Cerebellar nuclear complex (tissue), 1 donor: ENCODE data around the gene LGMN.
"Not testable (repeated sequence)": the region's sequence is repeated elsewhere in the genome, so short reads cannot be mapped to it uniquely, and the experiment has no call there.

Source experiments
- DNase-seq, 2 experiments: peaks; one replicate each; lab custom pipeline; 2025; lab: John Stamatoyannopoulos, UW

LGMN gene

GRCh38 chr14:92760524-92760805 is 12.0 kb upstream of the LGMN start:
- no peak for DNase-seq

GRCh38 chr14:92759679-92760523 is 11.5 kb upstream of the LGMN start:
- no peak for DNase-seq

GRCh38 chr14:92759300-92759678 is 10.9 kb upstream of the LGMN start:
- no peak for DNase-seq

GRCh38 chr14:92756446-92756845 is 8.0 kb upstream of the LGMN start:
- no peak for DNase-seq

- DNase-seq = no peak
These were observed 7.1 kb upstream of the LGMN start for GRCh38 chr14:92755495-92755894.

- no peak for DNase-seq
These were observed 6.5 kb upstream of the LGMN start for GRCh38 chr14:92754966-92755365.

GRCh38 chr14:92753250-92753649 is 4.8 kb upstream of the LGMN start:
- DNase-seq = no peak

GRCh38 chr14:92751819-92752218 is 3.4 kb upstream of the LGMN start:
- no peak for DNase-seq

GRCh38 chr14:92750994-92751400 is 2.6 kb upstream of the LGMN start:
- no peak for DNase-seq

- not testable (repeated sequence) for DNase-seq
These were observed 1.8 kb upstream of the LGMN start for GRCh38 chr14:92750222-92750728.

- DNase-seq = no peak
These were observed 647 bp downstream of the LGMN start for GRCh38 chr14:92747701-92748258.

- DNase-seq = no peak
These were observed 4.2 kb downstream of the LGMN start for GRCh38 chr14:92744198-92744597.

GRCh38 chr14:92740440-92740839 is 8.0 kb downstream of the LGMN start:
- DNase-seq = no peak

GRCh38 chr14:92737619-92738188 is 10.7 kb downstream of the LGMN start:
- no peak for DNase-seq

GRCh38 chr14:92737206-92737605 is 11.2 kb downstream of the LGMN start:
- DNase-seq = no peak

- no peak for DNase-seq
These were observed 13.1 kb downstream of the LGMN start for GRCh38 chr14:92735344-92735743.

GRCh38 chr14:92734618-92735017 is 13.8 kb downstream of the LGMN start:
- no peak for DNase-seq

- no peak for DNase-seq
These were observed 15.4 kb downstream of the LGMN start for GRCh38 chr14:92733007-92733406.

GRCh38 chr14:92731622-92732115 is 16.8 kb downstream of the LGMN start:
- DNase-seq = no peak

GRCh38 chr14:92729634-92730358 is 18.6 kb downstream of the LGMN start:
- DNase-seq = no peak

- no peak for DNase-seq
These were observed 19.6 kb downstream of the LGMN start for GRCh38 chr14:92728759-92729364.

- DNase-seq = no peak
These were observed 21.5 kb downstream of the LGMN start for GRCh38 chr14:92726933-92727262.
